Activated gamma-delta T cell treated with anti-CD3 and anti-CD28 coated beads, Interleukin-2, amount 50 U/mL, for 16 hours (primary cell): ENCODE data around the gene PAQR4.
"Not testable (repeated sequence)": the region's sequence is repeated elsewhere in the genome, so short reads cannot be mapped to it uniquely, and the experiment has no call there.

Experiments
- DNase-seq: peaks from one replicate; pipeline ENCODE4 v3.0.0-alpha.2; 2020; ENCODE audit warnings: low read depth

PAQR4 gene

GRCh38 chr16:2968738-2969544 lies at the start of gene PAQR4:
Gene PAQR4, plus strand, starts transcription at chr16:2969348. Its CDS starts 327 bp downstream, at chr16:2969675.
- DNase-seq = peak; percentile 45

DNA sequence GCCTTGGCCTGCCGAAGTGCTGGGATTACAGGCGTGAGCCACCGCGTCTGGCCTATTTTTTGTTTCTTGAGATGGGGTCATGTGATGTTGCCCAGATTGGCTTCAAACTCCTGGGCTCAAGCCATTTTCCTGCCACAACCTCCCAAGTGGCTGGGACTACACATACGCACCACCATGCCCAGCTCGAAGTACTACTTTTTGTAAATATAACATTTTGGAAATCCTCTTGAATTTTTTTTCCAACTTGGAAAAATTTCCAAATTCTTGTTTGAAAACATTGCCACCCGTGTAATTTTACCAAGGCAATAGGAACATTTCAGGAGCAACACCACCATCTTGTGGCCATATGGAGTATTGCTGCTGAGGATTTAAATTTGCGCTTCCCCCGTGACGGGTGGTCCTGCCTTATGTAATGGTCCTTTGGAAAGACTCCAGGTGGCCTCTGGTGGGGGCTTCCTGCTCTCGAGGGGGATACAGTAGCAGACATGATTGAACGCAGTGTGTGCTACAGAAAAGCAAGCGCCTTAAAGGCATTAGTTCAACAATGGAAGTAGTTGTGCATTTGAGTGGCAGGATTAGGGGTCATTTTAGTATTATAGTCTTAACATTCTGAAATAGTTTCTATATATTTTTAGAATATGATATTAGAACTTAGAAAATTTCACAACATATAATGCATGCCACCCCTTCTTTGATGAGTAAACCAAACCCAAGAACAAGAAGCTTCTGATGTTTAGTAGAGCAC lies 49.5 kb upstream of the PAQR4 start:
- DNase-seq = peak; percentile 47

DNA sequence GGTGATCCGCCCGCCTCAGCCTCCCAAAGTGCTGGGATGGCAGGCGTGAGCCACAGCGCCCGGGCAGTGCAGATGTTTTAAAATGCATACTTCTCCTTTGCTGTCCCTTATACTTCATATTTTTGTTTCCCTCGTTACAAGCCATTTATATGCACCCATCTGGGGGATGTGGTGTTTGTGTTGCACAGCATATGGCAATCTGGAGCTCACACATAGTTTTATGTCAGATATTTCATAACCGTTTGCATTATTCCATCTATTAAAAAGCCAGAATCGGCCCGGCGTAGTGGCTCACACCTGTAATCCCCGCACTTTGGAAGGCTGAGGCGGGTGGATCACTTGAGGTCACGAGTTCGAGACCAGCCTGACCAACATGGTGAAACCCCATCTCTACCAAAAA lies 45.7 kb upstream of the PAQR4 start:
- DNase-seq = no peak

DNA sequence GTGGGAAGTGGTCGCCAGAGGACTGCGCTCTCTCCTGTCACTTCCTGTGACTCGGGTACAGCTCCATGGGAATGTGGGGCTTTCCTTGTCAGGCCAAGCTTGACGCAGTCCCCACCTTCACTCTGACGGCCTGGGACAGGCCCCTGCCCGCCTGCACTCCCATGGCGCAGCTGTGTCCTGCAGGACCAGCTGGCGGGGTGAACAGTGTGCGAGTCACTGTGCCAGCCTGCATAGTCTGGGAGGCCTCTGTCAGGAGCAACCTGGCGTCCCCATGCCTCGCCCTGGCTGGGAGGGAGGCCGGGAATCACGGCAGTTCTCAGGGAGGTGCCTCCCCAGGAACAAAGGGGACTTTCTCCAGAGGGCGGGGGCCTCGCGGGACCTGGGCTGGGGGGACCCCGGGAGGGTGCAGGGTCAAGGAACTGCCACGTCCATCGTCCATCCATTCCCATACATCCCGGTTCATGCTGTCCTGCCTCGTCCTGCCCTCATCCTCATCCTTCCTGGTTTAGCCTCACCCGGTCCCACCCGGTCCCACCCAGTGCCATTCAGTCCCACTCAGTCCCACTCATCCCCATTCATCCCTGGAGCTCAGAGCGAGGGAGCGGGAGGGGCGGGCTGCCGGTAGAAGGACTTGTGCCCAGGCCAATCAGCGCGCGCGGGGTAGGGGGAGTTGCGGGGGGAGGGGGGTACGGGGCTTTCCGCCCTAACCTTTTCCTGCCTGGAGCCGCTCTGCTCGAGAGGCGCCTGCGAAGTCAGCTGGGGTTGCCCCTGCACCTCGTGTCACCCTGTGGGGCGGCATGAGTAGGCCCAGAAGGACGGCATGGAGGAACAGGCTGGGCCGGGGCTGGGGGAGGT lies 44.0 kb upstream of the PAQR4 start:
- no peak for DNase-seq

DNA sequence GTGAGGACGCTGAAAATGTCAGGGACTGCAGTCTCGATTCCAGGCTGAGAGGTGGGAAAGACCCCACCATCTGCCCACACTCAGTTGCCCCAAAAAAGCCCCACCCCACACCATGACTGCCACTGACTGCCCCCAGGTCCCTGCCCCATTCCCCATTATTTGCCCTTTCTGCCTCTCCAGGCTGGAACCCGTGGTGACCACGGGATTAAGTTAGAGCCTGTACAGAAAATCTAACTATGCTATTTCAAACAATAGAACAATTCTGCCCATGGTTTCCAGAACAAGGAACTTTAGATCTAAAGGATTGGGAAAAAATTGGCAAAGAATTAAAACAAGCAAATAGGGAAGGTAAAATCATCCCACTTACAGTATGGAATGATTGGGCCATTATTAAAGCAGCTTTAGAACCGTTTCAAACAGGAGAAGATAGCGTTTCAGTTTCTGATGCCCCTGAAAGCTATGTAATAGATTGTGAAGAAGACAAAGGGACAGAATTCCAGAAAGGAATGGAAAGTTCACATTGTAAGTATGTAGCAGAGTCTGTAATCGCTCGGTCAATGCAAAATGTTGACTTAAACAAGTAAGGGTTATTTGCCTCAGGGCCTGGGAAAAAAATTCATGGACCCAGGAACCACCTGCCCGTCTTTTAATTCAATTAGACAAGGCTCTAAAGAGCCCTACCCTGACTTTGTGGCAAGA lies 43.0 kb upstream of the PAQR4 start:
- DNase-seq = no peak

- DNase-seq = no peak
Observed at GRCh38 chr16:2926650-2926999, 42.5 kb upstream of the PAQR4 start.

DNA sequence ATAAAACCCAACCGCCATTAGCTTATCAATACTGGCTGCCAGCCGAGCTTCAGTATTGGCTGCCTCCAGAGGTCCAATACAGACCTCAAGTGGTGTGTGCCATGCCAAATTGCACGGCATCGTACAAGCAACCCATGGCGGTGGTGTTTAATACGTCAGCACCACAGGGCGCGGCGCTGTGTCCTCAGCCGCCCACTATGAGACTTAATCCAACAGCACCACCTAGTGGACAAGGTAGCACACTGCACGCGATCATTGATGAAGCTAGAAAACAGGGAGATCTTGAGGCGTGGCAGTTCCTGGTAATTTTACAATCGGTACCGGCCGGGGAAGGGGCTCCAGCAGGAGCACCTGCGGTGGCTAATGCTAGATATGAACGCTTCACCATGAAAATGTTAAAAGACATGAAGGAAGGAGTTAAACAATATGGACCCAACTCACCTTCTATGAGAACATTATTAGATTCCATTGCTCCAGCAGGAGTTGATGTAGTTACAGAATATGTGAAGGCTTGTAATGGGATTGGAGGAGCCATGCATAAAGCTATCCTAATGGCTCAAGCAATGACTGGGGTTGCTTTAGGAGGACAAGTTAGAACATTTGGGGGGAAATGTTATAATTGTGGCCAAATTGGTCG lies 42.0 kb upstream of the PAQR4 start:
- peak; percentile 76 for DNase-seq

GRCh38 chr16:2928151-2928550 lies 41.0 kb upstream of the PAQR4 start:
- not testable (repeated sequence) for DNase-seq

DNA sequence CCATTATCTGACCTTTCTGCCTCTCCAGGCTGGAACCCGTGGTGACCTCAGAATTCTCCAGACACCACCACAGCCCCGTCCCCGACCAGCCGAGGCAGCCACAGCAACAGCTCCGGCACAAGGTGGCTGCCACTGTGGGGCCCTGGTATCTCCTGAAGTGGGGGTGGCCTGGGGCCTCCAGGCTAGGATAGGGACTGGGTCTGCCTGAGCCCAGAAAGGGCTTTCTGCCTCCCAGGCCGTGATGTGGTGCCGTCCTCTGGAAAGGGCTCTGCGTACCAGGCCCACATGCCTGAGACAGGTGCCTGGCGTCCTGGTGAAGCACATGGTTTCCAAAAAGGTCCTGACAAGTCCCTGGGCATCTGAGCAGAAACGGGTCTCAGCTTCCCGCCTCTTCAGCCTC lies 40.4 kb upstream of the PAQR4 start:
- DNase-seq = no peak

DNA sequence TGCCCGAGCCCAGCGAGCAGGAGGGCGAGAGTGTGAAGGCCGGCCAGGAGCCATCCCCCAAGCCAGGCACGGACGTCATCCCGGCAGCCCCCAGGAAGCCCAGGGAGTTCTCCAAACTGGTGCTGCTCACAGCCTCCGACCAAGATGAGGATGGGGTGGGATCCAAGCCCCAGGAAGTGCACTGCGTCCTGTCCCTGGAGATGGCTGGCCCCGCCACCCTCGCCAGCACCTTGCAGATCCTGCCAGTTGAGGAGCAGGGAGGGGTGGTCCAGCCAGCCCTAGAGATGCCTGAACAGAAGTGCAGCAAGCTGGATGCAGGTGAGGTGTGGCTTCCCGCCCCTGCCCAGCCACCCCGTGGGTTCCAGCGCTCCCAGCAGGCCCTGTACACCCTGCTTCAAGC lies 39.5 kb upstream of the PAQR4 start:
- DNase-seq = no peak

DNA sequence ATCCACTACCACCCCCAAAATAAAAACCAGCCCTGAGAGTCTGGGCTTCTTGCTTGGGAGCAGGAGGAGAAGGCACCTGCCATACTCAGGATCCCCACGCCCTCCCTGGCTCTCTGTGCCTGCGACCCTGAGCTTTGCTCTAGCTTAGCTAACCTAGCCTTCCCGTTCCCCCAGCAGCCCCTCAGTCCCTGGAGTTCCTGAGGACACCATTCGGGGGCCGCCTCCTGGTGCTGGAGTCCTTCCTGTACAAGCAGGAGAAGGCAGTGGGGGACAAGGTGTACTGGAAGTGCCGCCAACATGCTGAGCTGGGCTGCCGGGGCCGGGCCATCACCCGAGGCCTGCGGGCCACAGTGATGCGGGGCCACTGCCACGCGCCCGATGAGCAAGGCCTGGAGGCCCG lies 38.9 kb upstream of the PAQR4 start:
- DNase-seq = no peak

DNA sequence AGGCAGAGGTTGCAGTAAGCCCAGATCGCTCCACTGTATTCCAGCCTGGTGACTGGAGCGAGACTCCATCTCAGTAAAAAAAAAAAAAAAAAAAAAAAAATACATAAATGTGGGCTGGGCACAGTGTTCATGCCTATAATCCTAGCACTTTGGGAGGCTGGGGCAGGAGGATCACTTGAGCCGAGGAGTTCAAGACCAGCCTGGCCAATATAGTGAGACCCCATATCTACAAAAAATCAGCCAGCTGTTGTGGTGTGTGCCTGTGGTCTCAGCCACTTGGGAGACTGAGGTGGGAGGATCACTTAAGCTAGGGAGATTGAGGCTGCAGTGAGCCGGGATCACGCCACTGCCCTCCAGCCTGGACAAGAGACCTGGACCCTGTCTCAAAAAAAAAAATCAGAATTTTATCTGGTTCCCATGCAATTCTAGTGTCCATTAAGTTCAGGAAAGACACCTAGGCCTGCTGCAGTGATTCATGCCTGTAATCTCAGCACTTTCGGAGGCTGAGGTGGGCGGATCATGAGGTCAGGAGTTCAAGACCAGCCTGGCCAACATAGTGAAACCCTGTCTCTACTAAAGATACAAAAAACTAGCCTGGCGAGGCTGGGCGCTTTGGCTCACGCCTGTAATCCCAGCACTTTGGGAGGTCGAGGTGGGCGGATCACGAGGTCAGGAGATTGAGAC lies 37.8 kb upstream of the PAQR4 start:
- DNase-seq = not testable (repeated sequence)

GRCh38 chr16:2933136-2933535 lies 36.0 kb upstream of the PAQR4 start:
- DNase-seq = no peak

DNA sequence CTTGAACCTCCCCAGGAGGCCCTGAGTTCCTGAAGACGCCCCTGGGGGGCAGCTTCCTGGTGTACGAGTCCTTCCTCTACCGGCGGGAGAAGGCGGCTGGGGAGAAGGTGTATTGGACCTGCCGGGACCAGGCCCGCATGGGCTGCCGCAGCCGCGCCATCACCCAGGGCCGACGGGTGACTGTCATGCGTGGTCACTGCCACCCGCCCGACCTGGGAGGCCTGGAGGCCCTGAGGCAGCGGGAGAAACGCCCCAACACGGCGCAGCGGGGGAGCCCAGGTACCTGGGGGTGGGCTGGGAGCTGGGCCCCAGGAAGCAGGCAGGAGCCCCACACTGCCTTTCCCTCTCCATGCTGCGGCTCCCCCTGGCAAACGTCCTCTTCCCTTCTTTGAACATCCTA lies 35.4 kb upstream of the PAQR4 start:
- no peak for DNase-seq

- DNase-seq = no peak
Observed at GRCh38 chr16:2934450-2934849, 34.7 kb upstream of the PAQR4 start.

DNA sequence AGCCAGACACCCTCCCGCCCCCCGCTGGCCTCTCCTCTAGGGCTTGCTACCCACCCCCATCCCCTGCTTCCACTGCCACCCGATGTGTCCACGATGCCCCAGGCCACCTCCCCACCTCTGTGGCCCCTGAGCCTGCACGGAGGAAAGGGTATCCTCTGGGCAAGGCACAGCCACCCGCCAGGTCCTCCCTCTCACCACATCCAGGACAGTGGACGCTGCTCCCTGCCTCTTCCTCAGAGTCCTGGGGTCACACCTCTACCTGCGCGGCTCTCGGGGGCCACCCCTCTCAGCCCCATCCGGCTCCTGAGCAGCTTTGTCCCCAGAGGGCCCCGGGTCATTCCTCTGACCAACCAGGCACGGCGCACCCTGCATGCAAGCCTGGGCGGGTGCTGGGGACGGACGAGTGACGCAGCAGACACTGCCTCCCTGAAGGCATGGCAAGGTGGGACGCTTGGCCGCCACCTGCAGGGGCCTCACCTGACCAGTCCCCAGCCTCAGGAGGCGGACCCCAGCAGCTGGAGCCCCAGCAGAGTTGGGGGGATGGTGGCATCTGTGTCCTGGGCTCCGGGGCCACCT lies 32.6 kb upstream of the PAQR4 start:
- DNase-seq = no peak

- no peak for DNase-seq
Observed at GRCh38 chr16:2937170-2937569, 32.0 kb upstream of the PAQR4 start.

DNA sequence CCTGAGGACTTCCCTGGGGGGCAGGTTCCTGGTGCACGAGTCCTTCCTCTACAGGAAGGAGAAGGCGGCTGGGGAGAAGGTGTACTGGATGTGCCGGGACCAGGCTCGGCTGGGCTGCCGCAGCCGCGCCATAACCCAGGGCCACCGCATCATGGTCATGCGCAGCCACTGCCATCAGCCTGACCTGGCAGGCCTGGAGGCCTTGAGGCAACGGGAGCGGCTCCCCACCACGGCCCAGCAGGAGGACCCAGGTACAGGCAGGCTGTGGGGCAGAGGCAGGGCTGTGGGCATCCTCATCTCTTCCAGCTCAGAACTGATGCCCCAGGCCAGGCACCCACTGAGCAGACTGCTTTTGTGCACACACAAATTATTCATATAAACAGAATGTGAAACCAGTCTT lies 30.9 kb upstream of the PAQR4 start:
- no peak for DNase-seq

DNA sequence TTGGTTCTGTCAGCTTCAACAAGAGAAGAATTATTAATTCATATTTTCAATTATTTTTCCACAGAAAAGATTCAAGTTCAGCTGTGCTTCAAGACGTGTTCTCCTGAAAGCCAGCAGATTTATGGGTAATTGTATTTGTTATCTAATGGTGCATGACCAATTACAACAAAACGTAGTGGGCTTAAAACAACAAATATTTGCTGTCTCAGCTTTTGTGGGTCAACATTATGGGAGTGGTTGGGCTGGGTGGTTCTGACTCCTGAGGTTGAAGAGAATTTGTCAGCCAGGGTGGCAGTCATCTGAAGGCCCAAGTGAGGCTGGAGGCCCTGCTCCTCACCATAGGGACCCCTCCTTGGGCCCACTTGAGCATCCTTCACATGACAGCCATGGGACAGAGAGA lies 29.2 kb upstream of the PAQR4 start:
- DNase-seq = no peak

GRCh38 chr16:2942045-2942444 lies 27.1 kb upstream of the PAQR4 start:
- no peak for DNase-seq

DNA sequence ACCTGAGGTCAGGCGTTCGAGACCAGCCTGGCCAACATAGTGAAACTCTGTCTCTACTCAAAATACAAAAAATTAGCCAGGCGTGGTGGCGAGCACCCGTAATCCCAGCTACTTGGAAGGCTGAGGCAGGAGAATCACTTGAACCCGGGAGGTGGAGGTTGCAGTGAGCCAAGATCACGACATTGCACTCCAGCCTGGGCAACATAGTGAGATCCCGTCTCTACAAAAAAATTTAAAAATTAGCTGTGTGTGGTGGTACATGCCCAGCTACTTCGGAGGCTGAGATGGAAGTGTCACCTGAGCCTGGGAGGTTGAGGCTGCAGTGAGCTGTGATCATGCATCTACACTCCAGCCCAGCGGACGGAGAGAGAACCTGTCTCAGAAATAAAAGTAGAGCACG lies 25.4 kb upstream of the PAQR4 start:
- not testable (repeated sequence) for DNase-seq
